WTC11 (cell line): ENCODE results near the gene CNTN5. TPM values are rescaled to one million over a fixed set of nuclear protein-coding genes. Genes with fewer than 3 reads are reported as not detected.

ENCODE experiments used
- ATAC-seq: fragments of 200-7000 bp; cut with Tn5 transposase; 2 replicates; pipeline ENCODE4 v1.10.0; 2021; ENCODE audit warnings: mild to moderate bottlenecking, moderate library complexity
- CTCF ChIA-PET: fragments of 300-600 bp; sonication (Branson Sonifier 250); formaldehyde crosslinking; loops from one replicate; lab custom pipeline; 2021; ENCODE audit warnings: antibody characterized with exemption; lab: Charles Lee
- POLR2A ChIA-PET: fragments of 350-600 bp; sonication (Branson Sonifier 250); formaldehyde crosslinking; loops from one replicate; lab custom pipeline; 2021; ENCODE audit warnings: antibody characterized with exemption; lab: Charles Lee
- DNase-seq: peaks from one replicate; pipeline ENCODE4 v3.0.0; 2021; ENCODE audit warnings: low spot score
- H3K27ac Mint-ChIP-seq: 2 replicates; pipeline ENCODE4 v1.8.0; 2021; ENCODE audit warnings: mixed read lengths
- H3K27me3 Mint-ChIP-seq: 2 replicates; pipeline ENCODE4 v1.8.0; 2021; ENCODE audit warnings: low read depth, mild to moderate bottlenecking, moderate library complexity, mixed read lengths
- H3K36me3 Mint-ChIP-seq: 2 replicates; pipeline ENCODE4 v1.8.0; 2021; ENCODE audit warnings: mixed read lengths
- H3K4me1 Mint-ChIP-seq: 2 replicates; pipeline ENCODE4 v1.8.0; 2022; ENCODE audit warnings: mixed read lengths
- H3K4me3 Mint-ChIP-seq: 2 replicates; pipeline ENCODE4 v1.8.0; 2021; ENCODE audit warnings: mild to moderate bottlenecking, moderate library complexity, mixed read lengths
- H3K9me3 Mint-ChIP-seq: 2 replicates; pipeline ENCODE4 v1.8.0; 2021; ENCODE audit warnings: mixed read lengths
- CDX4 ChIP-seq: fragments of 250-450 bp; sonication (Bioruptor Pico); IDR thresholded peaks from 2 replicates; pipeline ENCODE4 v1.9.0; 2021; ENCODE audit warnings: moderate library complexity, mild to moderate bottlenecking, inconsistent platforms, borderline replicate concordance
- CREB1 ChIP-seq: sonication (generic); formaldehyde crosslinking; IDR thresholded peaks from 2 replicates; pipeline ENCODE4 v1.8.0; 2023; ENCODE audit warnings: mild to moderate bottlenecking, missing genetic modification reagents
- ESRRA ChIP-seq: sonication (generic); formaldehyde crosslinking; IDR thresholded peaks from 2 replicates; pipeline ENCODE4 v1.8.1; 2022; ENCODE audit warnings: mild to moderate bottlenecking, missing genetic modification reagents, borderline replicate concordance
- FOXJ3 ChIP-seq: sonication (generic); formaldehyde crosslinking; IDR thresholded peaks from 2 replicates; pipeline ENCODE4 v1.9.0; 2021; ENCODE audit warnings: missing genetic modification reagents, mild to moderate bottlenecking, borderline replicate concordance
- FOXP1 ChIP-seq: sonication (generic); formaldehyde crosslinking; IDR thresholded peaks from 2 replicates; pipeline ENCODE4 v1.8.0; 2022; ENCODE audit warnings: missing genetic modification reagents, mild to moderate bottlenecking, moderate library complexity, borderline replicate concordance
- GABPB1 ChIP-seq: sonication (generic); formaldehyde crosslinking; IDR thresholded peaks from 2 replicates; pipeline ENCODE4 v1.8.1; 2023; ENCODE audit warnings: mild to moderate bottlenecking, missing genetic modification reagents
- HMGA2 ChIP-seq: fragments of 250-450 bp; sonication (Bioruptor Pico); IDR thresholded peaks from 2 replicates; pipeline ENCODE4 v1.4.0; 2021; ENCODE audit warnings: mild to moderate bottlenecking, moderate library complexity
- HMGXB4 ChIP-seq: sonication (generic); formaldehyde crosslinking; IDR thresholded peaks from 2 replicates; pipeline ENCODE4 v1.8.1; 2023; ENCODE audit warnings: mild to moderate bottlenecking, moderate library complexity, missing genetic modification reagents
- MYBL2 ChIP-seq: sonication (generic); formaldehyde crosslinking; IDR thresholded peaks from 2 replicates; pipeline ENCODE4 v1.8.1; 2023; ENCODE audit warnings: mild to moderate bottlenecking, moderate library complexity, missing genetic modification reagents
- RELA ChIP-seq: sonication (generic); formaldehyde crosslinking; IDR thresholded peaks from 2 replicates; pipeline ENCODE4 v1.8.1; 2022; ENCODE audit warnings: missing genetic modification reagents, mild to moderate bottlenecking, borderline replicate concordance
- STAT6 ChIP-seq: sonication (generic); formaldehyde crosslinking; conservative IDR thresholded peaks from 2 replicates; pipeline ENCODE4 v1.8.1; 2023; ENCODE audit warnings: mild to moderate bottlenecking, low read depth, missing genetic modification reagents, moderate library complexity
- USF1 ChIP-seq: sonication (generic); formaldehyde crosslinking; IDR thresholded peaks from 2 replicates; pipeline ENCODE4 v1.8.0; 2022; ENCODE audit warnings: mild to moderate bottlenecking, missing genetic modification reagents
- ZNF396 ChIP-seq: fragments of 250-450 bp; sonication (Bioruptor Pico); IDR thresholded peaks from 2 replicates; pipeline ENCODE4 v1.8.0; 2021; ENCODE audit warnings: mild to moderate bottlenecking, moderate library complexity, borderline replicate concordance
- ZNF425 ChIP-seq: fragments of 250-450 bp; sonication (Bioruptor Pico); conservative IDR thresholded peaks from 2 replicates; pipeline ENCODE4 v1.9.0; 2021; ENCODE audit warnings: mild to moderate bottlenecking
- ZSCAN18 ChIP-seq: fragments of 250-450 bp; sonication (Bioruptor Pico); IDR thresholded peaks from 2 replicates; pipeline ENCODE4 v2.1.2; 2022; ENCODE audit warnings: mild to moderate bottlenecking, moderate library complexity
- total RNA-seq: library from RNA; stranded (reverse); gene quantifications from 3 replicates; pipeline ENCODE4 v1.2.3, GENCODE V29; 2021
- TF ChIP-seq, protein P1 (sequence below): sonication (generic); formaldehyde crosslinking; IDR thresholded peaks from 2 replicates; pipeline ENCODE4 v1.8.1; 2022; ENCODE audit warnings: missing genetic modification reagents, borderline replicate concordance
- TF ChIP-seq, protein P2 (sequence below): sonication (generic); formaldehyde crosslinking; IDR thresholded peaks from 2 replicates; pipeline ENCODE4 v1.8.1; 2023; ENCODE audit warnings: mild to moderate bottlenecking, missing genetic modification reagents, moderate library complexity
- TF ChIP-seq, protein P3 (sequence below): sonication (generic); formaldehyde crosslinking; IDR thresholded peaks from 2 replicates; pipeline ENCODE4 v1.8.0; 2023; ENCODE audit warnings: missing genetic modification reagents
- TF ChIP-seq, protein P4 (sequence below): fragments of 200-600 bp; IDR thresholded peaks from 2 replicates; pipeline ENCODE4 v1.8.0; 2022; ENCODE audit warnings: antibody characterized with exemption

The CNTN5 gene
- total RNA-seq, 1 experiment from 2014 or later, result 0.07 TPM

DNA sequence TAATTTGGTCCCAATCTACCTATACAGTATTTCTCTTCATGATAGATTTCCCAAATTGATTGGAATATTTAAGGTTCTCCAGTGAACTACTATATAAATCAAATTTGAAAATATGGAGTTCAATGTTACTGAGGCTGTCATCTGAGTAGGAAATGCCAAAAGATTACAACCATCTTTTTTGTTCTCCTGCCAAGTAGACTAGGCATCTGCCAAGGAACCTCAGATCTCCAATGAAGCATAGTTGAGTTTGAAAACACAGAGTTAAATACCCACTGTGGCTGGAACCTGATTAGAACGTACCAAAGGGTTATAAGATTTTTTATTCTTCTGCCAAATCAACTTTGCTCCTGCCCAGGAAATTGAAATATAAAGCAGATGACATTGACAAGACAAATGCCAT is 330.9 kb downstream of the CNTN5 start (continued):
- TF ChIP-seq, protein P1, sequence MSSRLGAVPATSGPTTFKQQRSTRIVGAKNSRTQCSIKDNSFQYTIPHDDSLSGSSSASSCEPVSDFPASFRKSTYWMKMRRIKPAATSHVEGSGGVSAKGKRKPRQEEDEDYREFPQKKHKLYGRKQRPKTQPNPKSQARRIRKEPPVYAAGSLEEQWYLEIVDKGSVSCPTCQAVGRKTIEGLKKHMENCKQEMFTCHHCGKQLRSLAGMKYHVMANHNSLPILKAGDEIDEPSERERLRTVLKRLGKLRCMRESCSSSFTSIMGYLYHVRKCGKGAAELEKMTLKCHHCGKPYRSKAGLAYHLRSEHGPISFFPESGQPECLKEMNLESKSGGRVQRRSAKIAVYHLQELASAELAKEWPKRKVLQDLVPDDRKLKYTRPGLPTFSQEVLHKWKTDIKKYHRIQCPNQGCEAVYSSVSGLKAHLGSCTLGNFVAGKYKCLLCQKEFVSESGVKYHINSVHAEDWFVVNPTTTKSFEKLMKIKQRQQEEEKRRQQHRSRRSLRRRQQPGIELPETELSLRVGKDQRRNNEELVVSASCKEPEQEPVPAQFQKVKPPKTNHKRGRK, result no peak
- TF ChIP-seq CREB1 (CRISPR knock-in tag), result no peak
- no peak for TF ChIP-seq RELA (CRISPR knock-in tag)
- TF ChIP-seq, protein P2, sequence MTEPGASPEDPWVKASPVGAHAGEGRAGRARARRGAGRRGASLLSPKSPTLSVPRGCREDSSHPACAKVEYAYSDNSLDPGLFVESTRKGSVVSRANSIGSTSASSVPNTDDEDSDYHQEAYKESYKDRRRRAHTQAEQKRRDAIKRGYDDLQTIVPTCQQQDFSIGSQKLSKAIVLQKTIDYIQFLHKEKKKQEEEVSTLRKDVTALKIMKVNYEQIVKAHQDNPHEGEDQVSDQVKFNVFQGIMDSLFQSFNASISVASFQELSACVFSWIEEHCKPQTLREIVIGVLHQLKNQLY (CRISPR knock-in tag), result no peak
- TF ChIP-seq FOXP1 (CRISPR knock-in tag), result no peak
- TF ChIP-seq, all 79 proteins: peak for 0

DNA sequence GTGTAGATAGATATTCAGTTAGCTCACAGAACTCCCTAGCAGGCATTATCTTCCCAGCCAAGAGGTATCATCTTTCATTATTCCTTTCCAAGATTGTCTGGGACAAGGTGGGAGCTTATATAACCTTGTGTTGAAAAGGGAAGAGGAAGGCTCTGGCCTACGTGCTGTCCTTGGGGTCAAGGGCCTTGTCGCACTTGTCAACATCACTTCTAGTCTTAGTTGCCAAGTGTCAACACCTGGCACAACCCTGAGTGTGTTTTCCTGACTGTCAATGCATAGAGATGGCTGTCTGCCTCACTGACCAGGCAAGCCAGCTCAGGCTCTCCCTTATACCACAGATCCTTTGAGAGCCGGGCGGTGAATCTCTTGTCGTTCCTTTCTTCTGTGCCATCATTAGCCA is 331.9 kb downstream of the CNTN5 start:
- H3K27ac Mint-ChIP-seq, result no peak overlapping the region
- CTCF ChIA-PET, result no interaction called here
- ATAC-seq, result no peak
- TF ChIP-seq CDX4 (CRISPR knock-in tag) (no peak), STAT6 (CRISPR knock-in tag) (no peak), ZNF425 (CRISPR knock-in tag) (no peak), MYBL2 (no peak), GABPB1 (CRISPR knock-in tag) (no peak), ESRRA (CRISPR knock-in tag) (no peak), ZNF396 (CRISPR knock-in tag) (no peak), ZSCAN18 (CRISPR knock-in tag) (no peak), USF1 (CRISPR knock-in tag) (no peak), HMGA2 (CRISPR knock-in tag) (no peak), HMGXB4 (CRISPR knock-in tag) (no peak), FOXJ3 (CRISPR knock-in tag) (no peak)
- TF ChIP-seq, protein P3, sequence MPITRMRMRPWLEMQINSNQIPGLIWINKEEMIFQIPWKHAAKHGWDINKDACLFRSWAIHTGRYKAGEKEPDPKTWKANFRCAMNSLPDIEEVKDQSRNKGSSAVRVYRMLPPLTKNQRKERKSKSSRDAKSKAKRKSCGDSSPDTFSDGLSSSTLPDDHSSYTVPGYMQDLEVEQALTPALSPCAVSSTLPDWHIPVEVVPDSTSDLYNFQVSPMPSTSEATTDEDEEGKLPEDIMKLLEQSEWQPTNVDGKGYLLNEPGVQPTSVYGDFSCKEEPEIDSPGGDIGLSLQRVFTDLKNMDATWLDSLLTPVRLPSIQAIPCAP (CRISPR knock-in tag), result no peak
- TF ChIP-seq, protein P1, result no peak
- TF ChIP-seq, protein P4, sequence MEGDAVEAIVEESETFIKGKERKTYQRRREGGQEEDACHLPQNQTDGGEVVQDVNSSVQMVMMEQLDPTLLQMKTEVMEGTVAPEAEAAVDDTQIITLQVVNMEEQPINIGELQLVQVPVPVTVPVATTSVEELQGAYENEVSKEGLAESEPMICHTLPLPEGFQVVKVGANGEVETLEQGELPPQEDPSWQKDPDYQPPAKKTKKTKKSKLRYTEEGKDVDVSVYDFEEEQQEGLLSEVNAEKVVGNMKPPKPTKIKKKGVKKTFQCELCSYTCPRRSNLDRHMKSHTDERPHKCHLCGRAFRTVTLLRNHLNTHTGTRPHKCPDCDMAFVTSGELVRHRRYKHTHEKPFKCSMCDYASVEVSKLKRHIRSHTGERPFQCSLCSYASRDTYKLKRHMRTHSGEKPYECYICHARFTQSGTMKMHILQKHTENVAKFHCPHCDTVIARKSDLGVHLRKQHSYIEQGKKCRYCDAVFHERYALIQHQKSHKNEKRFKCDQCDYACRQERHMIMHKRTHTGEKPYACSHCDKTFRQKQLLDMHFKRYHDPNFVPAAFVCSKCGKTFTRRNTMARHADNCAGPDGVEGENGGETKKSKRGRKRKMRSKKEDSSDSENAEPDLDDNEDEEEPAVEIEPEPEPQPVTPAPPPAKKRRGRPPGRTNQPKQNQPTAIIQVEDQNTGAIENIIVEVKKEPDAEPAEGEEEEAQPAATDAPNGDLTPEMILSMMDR, result no peak

More for the DNA sequence above, 331.9 kb downstream of the CNTN5 start:
- H3K4me3 Mint-ChIP-seq, result no peak overlapping the region
- no peaks in the 10 kb centered on the region for H3K36me3 Mint-ChIP-seq
- no peaks in the 10 kb centered on the region for H3K27me3 Mint-ChIP-seq
- H3K4me1 Mint-ChIP-seq, result no peaks in the 10 kb centered on the region
- H3K9me3 Mint-ChIP-seq, result no peaks in the 10 kb centered on the region
- POLR2A ChIA-PET, result no interaction called here
- DNase-seq, result no peak
